Lower lobe of right lung (tissue), 2 donors: ENCODE results near the gene SLC16A6. TPM values are rescaled to one million over a fixed set of nuclear protein-coding genes. Genes with fewer than 3 reads are reported as not detected.

Experiments used
- ATAC-seq, 2 donors: fragments of 200-7000 bp; cut with Tn5 transposase; one replicate each; pipeline ENCODE4 v1.9.1; 2020 to 2022; ENCODE audit warnings: mild to moderate bottlenecking in 2 of 2, moderate library complexity in 2 of 2
- DNase-seq: peaks from one replicate; pipeline ENCODE4 v3.0.0-alpha.2; 2020
- H3K27ac ChIP-seq: fragments of 200-600 bp; one replicate; pipeline ENCODE4 v1.8.0; 2022
- H3K27me3 ChIP-seq: fragments of 200-600 bp; one replicate; pipeline ENCODE4 v1.8.0; 2022; ENCODE audit warnings: low read depth
- H3K36me3 ChIP-seq: fragments of 200-600 bp; one replicate; pipeline ENCODE4 v1.8.0; 2022; ENCODE audit warnings: mild to moderate bottlenecking
- H3K4me1 ChIP-seq: fragments of 200-600 bp; one replicate; pipeline ENCODE4 v1.8.0; 2022
- H3K4me3 ChIP-seq: fragments of 200-600 bp; one replicate; pipeline ENCODE4 v1.8.0; 2022; ENCODE audit warnings: mild to moderate bottlenecking
- H3K9me3 ChIP-seq: fragments of 200-600 bp; one replicate; pipeline ENCODE4 v1.8.0; 2022
- CTCF ChIP-seq: fragments of 200-600 bp; IDR thresholded peaks from one replicate; pipeline ENCODE4 v1.8.0; 2022; ENCODE audit warnings: antibody characterized with exemption, mild to moderate bottlenecking
- intact Hi-C: fragments of 100-400 bp; cut with DNase I; formaldehyde crosslinking; loops from one replicate; pipeline ENCODE4 v1.11.0; 2022
- total RNA-seq: library from RNA; stranded (reverse); fragmentation: NEBNext Ultra II Directional; extraction: Animal tissue kit (Norgen Biotek cat#: 25700); gene quantifications from one replicate; pipeline ENCODE4 v1.2.1, GENCODE V29; 2021
- donor health status: DM: no; HTN: yes; CAD: no; lungs with severe emphysema.

The SLC16A6 gene
- total RNA-seq, 1 donor from 2014 or later: 7.5 TPM

GRCh38 chr17:68322630-68323029 is 31.7 kb upstream of the SLC16A6 start:
- intact Hi-C loops: no loop called here
- Histone ChIP-seq H3K36me3 (no peaks in the 10 kb centered on the region), H3K4me1 (no peaks in the 10 kb centered on the region), H3K27me3 (no peaks in the 10 kb centered on the region), H3K9me3 (no peaks in the 10 kb centered on the region), H3K4me3 (no peak overlapping the region), H3K27ac (no peak overlapping the region)
- no peak for TF ChIP-seq CTCF
- ATAC-seq: no peak
- no peak for DNase-seq

- Histone ChIP-seq H3K9me3 (no peaks in the 10 kb centered on the region), H3K27me3 (no peaks in the 10 kb centered on the region), H3K4me1 (no peaks in the 10 kb centered on the region), H3K4me3 (no peak overlapping the region), H3K36me3 (no peaks in the 10 kb centered on the region), H3K27ac (no peak overlapping the region)
- DNase-seq (no peak), ATAC-seq (no peak)
- TF ChIP-seq CTCF: no peak
- intact Hi-C loops: no loop called here
These were observed 30.6 kb upstream of the SLC16A6 start for GRCh38 chr17:68321556-68321954.

DNA sequence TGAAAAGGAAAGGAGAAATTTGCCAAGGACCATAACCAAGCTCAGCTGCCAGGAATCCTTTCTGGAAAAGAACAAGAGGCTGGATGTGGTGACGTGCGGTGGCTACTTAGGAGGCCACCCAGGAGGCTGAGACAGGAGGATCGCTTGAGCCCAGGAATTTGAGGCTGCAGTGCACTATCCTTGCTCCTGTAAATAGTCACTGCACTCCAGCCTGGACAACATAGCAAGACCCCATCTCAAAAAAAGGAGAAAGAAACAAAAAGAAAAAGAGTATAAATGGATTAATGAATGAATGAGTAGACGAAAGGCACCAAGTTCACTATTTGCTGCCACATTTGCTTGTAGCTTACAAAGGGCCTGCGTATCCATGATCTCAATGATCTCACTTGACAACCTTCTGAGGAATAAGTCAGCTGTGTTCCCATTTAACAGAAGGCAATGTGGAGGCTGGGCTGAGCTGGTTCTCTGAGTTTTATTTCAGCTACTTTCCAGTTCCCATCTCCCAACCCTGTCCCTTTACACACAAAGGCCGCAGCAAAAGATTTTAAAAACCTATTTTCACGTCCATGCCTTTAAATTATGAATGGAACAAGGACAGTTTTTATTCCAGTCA is 30.1 kb upstream of the SLC16A6 start:
- H3K4me1 ChIP-seq: no peaks in the 10 kb centered on the region
- H3K9me3 ChIP-seq: no peaks in the 10 kb centered on the region
- TF ChIP-seq CTCF: no peak
- no peaks in the 10 kb centered on the region for H3K27me3 ChIP-seq
- intact Hi-C loops: no loop called here
- no peak for ATAC-seq
- no peak overlapping the region for H3K27ac ChIP-seq
- DNase-seq: no peak
- H3K36me3 ChIP-seq: no peaks in the 10 kb centered on the region
- H3K4me3 ChIP-seq: no peak overlapping the region

- intact Hi-C loops: no loop called here
- H3K9me3 ChIP-seq: no peaks in the 10 kb centered on the region
- no peak overlapping the region for H3K4me3 ChIP-seq
- ATAC-seq: no peak
- DNase-seq: no peak
- peaks cover 4% of the 10 kb centered on the region for H3K4me1 ChIP-seq
- no peak for TF ChIP-seq CTCF
- no peak overlapping the region for H3K27ac ChIP-seq
- H3K27me3 ChIP-seq: no peaks in the 10 kb centered on the region
- no peaks in the 10 kb centered on the region for H3K36me3 ChIP-seq
These were observed 29.5 kb upstream of the SLC16A6 start for GRCh38 chr17:68320311-68320865.

DNA sequence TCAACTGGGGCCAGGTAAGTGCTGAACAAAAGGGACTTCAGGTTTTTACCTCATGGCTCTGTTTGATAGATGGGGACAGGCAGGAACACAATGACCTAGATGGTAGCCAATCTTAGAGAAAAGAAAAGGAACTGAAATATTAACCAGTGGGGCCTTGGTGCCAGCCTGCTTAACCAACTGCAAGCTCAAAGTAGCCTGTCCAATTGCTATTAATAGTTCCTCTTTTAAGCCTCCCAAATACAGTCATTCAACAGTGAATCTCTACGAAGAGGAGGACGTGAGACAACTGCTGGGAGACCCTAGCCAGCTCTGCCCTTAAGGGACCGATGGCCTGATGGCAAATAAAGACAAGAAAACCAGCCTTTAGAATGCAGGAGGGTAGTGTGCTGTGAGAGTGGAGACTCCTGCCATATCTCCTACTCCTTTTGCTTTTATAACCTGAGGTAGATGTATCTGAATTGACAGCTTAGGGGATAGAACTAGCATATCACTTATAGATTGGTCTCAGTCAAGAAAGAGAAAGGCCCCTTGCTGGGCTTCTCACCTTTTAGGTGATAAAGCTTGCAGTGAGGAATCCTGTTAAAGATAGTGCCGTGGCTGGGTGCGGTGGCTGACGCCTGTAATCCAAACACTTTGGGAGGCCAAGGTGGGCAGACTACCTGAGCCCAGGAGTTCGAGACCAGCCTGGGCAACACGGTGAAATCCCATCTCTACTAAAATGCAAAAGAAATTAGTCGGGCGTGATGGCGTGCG is 28.7 kb upstream of the SLC16A6 start:
- no peak for TF ChIP-seq CTCF
- Histone ChIP-seq H3K27ac (no peak overlapping the region), H3K9me3 (no peaks in the 10 kb centered on the region), H3K4me3 (no peak overlapping the region), H3K36me3 (no peaks in the 10 kb centered on the region), H3K27me3 (no peaks in the 10 kb centered on the region), H3K4me1 (peaks cover 9% of the 10 kb centered on the region)
- DNase-seq (no peak), ATAC-seq (peak; percentile 35 to 39)
- intact Hi-C loops: no loop called here
